Cardiac muscle cell (in vitro differentiated cells and primary cell): ENCODE data around the gene TMEM238. TPM values are rescaled to one million over a fixed set of nuclear protein-coding genes. Genes with fewer than 3 reads are reported as not detected.
A peak's percentile ranks its signal among the peaks of the same experiment; 100 is the strongest.

Experiments
- DNase-seq, 2 donors: peaks; one replicate each; pipeline versions ENCODE4 v3.0.0 to v3.0.0-alpha.2; 2010 to 2017; ENCODE audit warnings: low read depth in 1 of 2, low spot score in 1 of 2
- H3K27ac ChIP-seq: fragments of 200-600 bp; sonication (generic); 2 replicates; pipeline ENCODE4 v1.5.1; 2016
- H3K27me3 ChIP-seq: fragments of 200-600 bp; sonication (generic); 2 replicates; pipeline ENCODE4 v1.6.0; 2016; ENCODE audit warnings: control low read depth
- H3K36me3 ChIP-seq: fragments of 200-600 bp; sonication (generic); 2 replicates; pipeline ENCODE4 v1.5.1; 2016; ENCODE audit warnings: control low read depth
- H3K4me1 ChIP-seq: fragments of 200-600 bp; sonication (generic); 2 replicates; pipeline ENCODE4 v1.8.1; 2017; ENCODE audit warnings: low read depth, mild to moderate bottlenecking, mixed run types
- H3K4me3 ChIP-seq: fragments of 200-600 bp; sonication (generic); 2 replicates; pipeline ENCODE4 v1.5.1; 2016; ENCODE audit warnings: mild to moderate bottlenecking
- H3K9me3 ChIP-seq: fragments of 200-600 bp; sonication (generic); 2 replicates; pipeline ENCODE4 v1.5.1; 2017; ENCODE audit warnings: low read depth, mild to moderate bottlenecking, control low read depth
- polyA plus RNA-seq: library from polyadenylated mRNA; unstranded; fragments of >200 nt; fragmentation: Nextera tagmentation; extraction: Ambion mirVana; gene quantifications from 2 replicates; pipeline ENCODE4 v1.2.1, GENCODE V29; 2016
- total RNA-seq: library from RNA; depleted of rRNA; stranded (reverse); fragments of >200 nt; gene quantifications from 2 replicates; pipeline ENCODE4 v1.2.3, GENCODE V29; 2016
- TF ChIP-seq, protein P1 (sequence below): IDR thresholded peaks from 2 replicates; pipeline ENCODE4 v1.5.1; 2012; ENCODE audit warnings: low read depth, mild to moderate bottlenecking, low read length

The TMEM238 gene
- total and polyA plus RNA-seq, 2 experiments from 2014 or later: 0.27 to 1.7 TPM

DNA sequence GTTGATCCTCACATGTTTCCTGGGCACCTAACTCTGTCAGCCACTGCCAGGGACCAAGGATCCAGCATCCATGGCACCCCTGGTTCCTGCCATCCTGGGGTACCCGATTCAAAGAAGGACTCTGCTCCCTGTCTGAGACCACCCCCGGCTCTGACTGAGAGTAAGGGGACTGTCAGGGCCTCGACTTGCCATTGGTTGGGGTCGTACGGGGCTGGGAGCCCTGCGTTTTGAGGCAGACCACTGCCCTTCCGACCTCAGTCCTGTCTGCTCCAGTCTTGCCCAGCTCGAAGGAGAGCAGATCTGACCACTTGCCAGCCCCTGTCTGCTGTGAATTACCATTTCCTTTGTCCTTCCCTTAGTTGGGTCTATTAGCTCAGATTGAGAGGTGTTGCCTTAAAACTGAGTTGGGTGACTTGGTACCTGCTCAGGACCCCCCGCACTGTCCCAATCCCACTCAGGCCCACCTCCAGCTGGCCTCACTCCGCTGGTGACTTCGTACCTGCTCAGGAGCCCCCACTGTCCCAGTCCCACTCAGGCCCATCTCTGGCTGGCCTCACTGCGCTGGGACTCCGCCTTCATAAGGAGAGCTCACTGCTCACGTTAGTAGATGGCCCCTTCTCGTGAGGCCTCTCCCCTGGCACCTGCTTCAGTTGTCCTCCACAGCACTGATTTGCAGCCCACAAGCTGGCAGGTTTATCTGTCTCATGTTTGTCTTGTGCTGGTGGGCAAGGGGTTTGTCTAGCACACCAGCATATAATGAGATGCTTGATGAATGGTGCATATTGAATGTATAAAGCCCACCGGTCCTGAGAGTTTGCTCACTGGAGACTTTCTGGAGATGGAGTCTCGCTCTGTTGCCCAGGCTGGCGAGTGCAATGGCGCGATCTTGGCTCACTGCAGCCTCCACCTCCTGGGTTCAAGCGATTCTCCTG lies 5.6 kb upstream of the TMEM238 start:
- no peaks in the 10 kb centered on the region for H3K27me3 ChIP-seq
- DNase-seq: no peak
- no peaks in the 10 kb centered on the region for H3K9me3 ChIP-seq
- H3K4me1 ChIP-seq: peaks cover 15% of the 10 kb centered on the region
- peaks cover 28% of the 10 kb centered on the region for H3K36me3 ChIP-seq
- no peak overlapping the region for H3K27ac ChIP-seq
- TF ChIP-seq, protein P1, sequence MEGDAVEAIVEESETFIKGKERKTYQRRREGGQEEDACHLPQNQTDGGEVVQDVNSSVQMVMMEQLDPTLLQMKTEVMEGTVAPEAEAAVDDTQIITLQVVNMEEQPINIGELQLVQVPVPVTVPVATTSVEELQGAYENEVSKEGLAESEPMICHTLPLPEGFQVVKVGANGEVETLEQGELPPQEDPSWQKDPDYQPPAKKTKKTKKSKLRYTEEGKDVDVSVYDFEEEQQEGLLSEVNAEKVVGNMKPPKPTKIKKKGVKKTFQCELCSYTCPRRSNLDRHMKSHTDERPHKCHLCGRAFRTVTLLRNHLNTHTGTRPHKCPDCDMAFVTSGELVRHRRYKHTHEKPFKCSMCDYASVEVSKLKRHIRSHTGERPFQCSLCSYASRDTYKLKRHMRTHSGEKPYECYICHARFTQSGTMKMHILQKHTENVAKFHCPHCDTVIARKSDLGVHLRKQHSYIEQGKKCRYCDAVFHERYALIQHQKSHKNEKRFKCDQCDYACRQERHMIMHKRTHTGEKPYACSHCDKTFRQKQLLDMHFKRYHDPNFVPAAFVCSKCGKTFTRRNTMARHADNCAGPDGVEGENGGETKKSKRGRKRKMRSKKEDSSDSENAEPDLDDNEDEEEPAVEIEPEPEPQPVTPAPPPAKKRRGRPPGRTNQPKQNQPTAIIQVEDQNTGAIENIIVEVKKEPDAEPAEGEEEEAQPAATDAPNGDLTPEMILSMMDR: no peak
- no peak overlapping the region for H3K4me3 ChIP-seq

DNA sequence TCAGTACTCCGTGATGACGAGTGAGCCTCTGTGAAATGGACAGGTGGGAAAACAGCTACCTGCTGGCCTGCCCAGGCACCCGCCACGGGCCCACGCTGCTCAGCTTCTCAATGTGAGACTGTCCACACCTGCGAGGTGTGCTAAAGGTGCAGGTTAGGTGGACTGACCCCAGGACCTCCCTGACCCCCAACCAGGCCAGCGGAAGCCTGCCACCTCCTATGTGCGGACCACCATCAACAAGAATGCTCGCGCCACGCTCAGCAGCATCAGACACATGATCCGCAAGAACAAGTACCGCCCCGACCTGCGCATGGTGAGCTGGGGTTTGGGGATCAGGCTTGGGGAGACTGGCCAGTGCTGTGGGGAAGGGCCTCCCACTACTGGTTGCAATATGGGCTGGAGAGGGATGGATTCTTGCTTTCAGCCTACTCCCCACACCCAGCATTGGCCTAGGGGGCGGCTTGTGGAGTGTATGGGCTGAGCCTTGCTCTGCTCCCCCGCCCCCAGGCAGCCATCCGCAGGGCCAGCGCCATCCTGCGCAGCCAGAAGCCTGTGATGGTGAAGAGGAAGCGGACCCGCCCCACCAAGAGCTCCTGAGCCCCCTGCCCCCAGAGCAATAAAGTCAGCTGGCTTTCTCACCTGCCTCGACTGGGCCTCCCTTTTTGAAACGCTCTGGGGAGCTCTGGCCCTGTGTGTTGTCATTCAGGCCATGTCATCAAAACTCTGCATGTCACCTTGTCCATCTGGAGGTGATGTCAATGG lies 3.8 kb upstream of the TMEM238 start:
- no peaks in the 10 kb centered on the region for H3K9me3 ChIP-seq
- H3K36me3 ChIP-seq: peaks cover 28% of the 10 kb centered on the region
- TF ChIP-seq, protein P1: no peak
- H3K4me3 ChIP-seq: no peak overlapping the region
- no peak for DNase-seq
- H3K27ac ChIP-seq: no peak overlapping the region
- H3K27me3 ChIP-seq: no peaks in the 10 kb centered on the region
- H3K4me1 ChIP-seq: peaks cover 20% of the 10 kb centered on the region

DNA sequence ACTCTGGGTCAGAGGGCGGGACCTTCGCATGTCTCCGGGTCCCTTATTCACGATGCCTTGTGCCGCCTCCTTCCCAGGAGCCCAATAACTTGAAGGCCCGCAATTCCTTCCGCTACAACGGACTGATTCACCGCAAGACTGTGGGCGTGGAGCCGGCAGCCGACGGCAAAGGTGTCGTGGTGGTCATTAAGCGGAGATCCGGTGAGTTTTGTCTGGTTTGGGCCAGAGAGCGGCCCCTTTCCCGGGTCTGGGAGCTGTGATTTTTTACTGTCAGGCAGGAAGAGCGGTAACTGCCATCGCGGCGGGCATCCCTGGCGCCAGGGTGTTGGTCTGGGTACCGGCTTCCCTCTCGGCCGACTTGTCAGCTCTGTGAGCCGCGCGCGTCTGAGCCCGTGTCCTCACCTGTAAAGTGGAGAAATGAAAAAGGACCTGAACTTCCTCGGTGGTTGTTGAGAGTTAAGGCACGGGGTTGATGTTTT lies 2.4 kb upstream of the TMEM238 start:
- TF ChIP-seq, protein P1: no peak
- H3K9me3 ChIP-seq: no peaks in the 10 kb centered on the region
- no peaks in the 10 kb centered on the region for H3K27me3 ChIP-seq
- peaks cover 27% of the 10 kb centered on the region for H3K36me3 ChIP-seq
- peaks cover 20% of the 10 kb centered on the region for H3K4me1 ChIP-seq
- H3K4me3 ChIP-seq: peak overlapping the region; percentile 89
- no peak for DNase-seq
- no peak overlapping the region for H3K27ac ChIP-seq

GRCh38 chr19:55385724-55386492 lies 1.8 kb upstream of the TMEM238 start, which contains the start of gene RPL28:
Gene RPL28, plus strand, starts transcription at chr19:55385932. Its CDS starts 426 bp downstream, at chr19:55386358.
- Histone ChIP-seq H3K4me3 (peak within 1 kb of the TSS; percentile 89), H3K27me3 (no peaks in the 10 kb centered on the region), H3K4me1 (peaks cover 20% of the 10 kb centered on the region), H3K27ac (peak within 1 kb of the TSS; percentile 71), H3K9me3 (no peaks in the 10 kb centered on the region), H3K36me3 (peaks cover 22% of the 10 kb centered on the region)
- TF ChIP-seq, protein P1: no peak
- DNase-seq: peak; percentile 98 to 99
